HG02970 (cell line): ENCODE results near the gene KCNAB1.
A peak's percentile ranks its signal among the peaks of the same experiment; 100 is the strongest.

Source experiments
- ATAC-seq: cut with Tn5 transposase; IDR thresholded peaks from one replicate; pipeline ENCODE4 v1.9.1; 2021; ENCODE audit warnings: mild to moderate bottlenecking, moderate library complexity, moderate number of reproducible peaks; ENCODE audit not compliant: unreplicated experiment, low FRiP score

Gene KCNAB1

GRCh38 chr3:156303001-156303707 is 182.8 kb downstream of the KCNAB1 start:
- no peak for ATAC-seq

GRCh38 chr3:156304406-156304805 is 184.0 kb downstream of the KCNAB1 start:
- no peak for ATAC-seq

- no peak for ATAC-seq
Observed at GRCh38 chr3:156305672-156306071, 185.3 kb downstream of the KCNAB1 start.

- ATAC-seq = no peak
Observed at GRCh38 chr3:156307704-156308103, 187.3 kb downstream of the KCNAB1 start.

- no peak for ATAC-seq
Observed at GRCh38 chr3:156311431-156311830, 191.1 kb downstream of the KCNAB1 start.

GRCh38 chr3:156311930-156312329 is 191.6 kb downstream of the KCNAB1 start:
- ATAC-seq = no peak

- ATAC-seq = no peak
Observed at GRCh38 chr3:156316076-156316475, 195.7 kb downstream of the KCNAB1 start.

GRCh38 chr3:156317462-156318074 is 197.2 kb downstream of the KCNAB1 start:
- no peak for ATAC-seq

- no peak for ATAC-seq
Observed at GRCh38 chr3:156321945-156322344, 201.6 kb downstream of the KCNAB1 start.

- ATAC-seq = no peak
Observed at GRCh38 chr3:156323466-156323865, 203.1 kb downstream of the KCNAB1 start.

GRCh38 chr3:156330415-156330814 is 210.0 kb downstream of the KCNAB1 start:
- no peak for ATAC-seq

GRCh38 chr3:156332304-156332703 is 211.9 kb downstream of the KCNAB1 start:
- no peak for ATAC-seq

GRCh38 chr3:156334841-156335545 is 214.6 kb downstream of the KCNAB1 start:
- ATAC-seq = no peak

- no peak for ATAC-seq
Observed at GRCh38 chr3:156339491-156339890, 219.1 kb downstream of the KCNAB1 start.

- no peak for ATAC-seq
Observed at GRCh38 chr3:156341332-156341731, 221.0 kb downstream of the KCNAB1 start.

- ATAC-seq = peak; percentile 97
Observed at GRCh38 chr3:156341831-156342416, 221.5 kb downstream of the KCNAB1 start.

- no peak for ATAC-seq
Observed at GRCh38 chr3:156344215-156344614, 223.8 kb downstream of the KCNAB1 start.

- ATAC-seq = no peak
Observed at GRCh38 chr3:156349111-156349510, 228.7 kb downstream of the KCNAB1 start.

GRCh38 chr3:156349978-156350377 is 229.6 kb downstream of the KCNAB1 start:
- no peak for ATAC-seq

GRCh38 chr3:156350781-156351180 is 230.4 kb downstream of the KCNAB1 start:
- no peak for ATAC-seq

- no peak for ATAC-seq
Observed at GRCh38 chr3:156351783-156352182, 231.4 kb downstream of the KCNAB1 start.
